GM21825 (cell line): Measurements from ENCODE around the gene TDRD3.

ENCODE experiments used
- ATAC-seq: cut with Tn5 transposase; IDR thresholded peaks from one replicate; pipeline ENCODE4 v1.9.1; 2021; ENCODE audit warnings: mild to moderate bottlenecking, moderate library complexity; ENCODE audit not compliant: unreplicated experiment

Gene TDRD3

GRCh38 chr13:60572003-60572798 lies 175.2 kb downstream of the TDRD3 start:
- ATAC-seq: no peak

- no peak for ATAC-seq
Observed at GRCh38 chr13:60572855-60573254, 175.8 kb downstream of the TDRD3 start.

GRCh38 chr13:60574735-60575134 lies 177.7 kb downstream of the TDRD3 start:
- no peak for ATAC-seq

GRCh38 chr13:60575142-60575541 lies 178.1 kb downstream of the TDRD3 start:
- no peak for ATAC-seq

GRCh38 chr13:60577761-60578160 lies 180.7 kb downstream of the TDRD3 start:
- ATAC-seq: no peak

- no peak for ATAC-seq
Observed at GRCh38 chr13:60583196-60583888, 186.3 kb downstream of the TDRD3 start.

GRCh38 chr13:60583911-60584753 lies 187.1 kb downstream of the TDRD3 start:
- ATAC-seq: no peak

- no peak for ATAC-seq
Observed at GRCh38 chr13:60584976-60585375, 188.0 kb downstream of the TDRD3 start.

GRCh38 chr13:60590800-60591747 lies 194.1 kb downstream of the TDRD3 start:
- peak; percentile 63 for ATAC-seq

GRCh38 chr13:60603049-60603448 lies 206.0 kb downstream of the TDRD3 start:
- no peak for ATAC-seq

GRCh38 chr13:60604058-60604457 lies 207.0 kb downstream of the TDRD3 start:
- ATAC-seq: no peak

- ATAC-seq: no peak
Observed at GRCh38 chr13:60608954-60609353, 211.9 kb downstream of the TDRD3 start.

GRCh38 chr13:60611523-60611922 lies 214.5 kb downstream of the TDRD3 start:
- ATAC-seq: no peak

- no peak for ATAC-seq
Observed at GRCh38 chr13:60612593-60612992, 215.6 kb downstream of the TDRD3 start.

GRCh38 chr13:60613080-60613479 lies 216.1 kb downstream of the TDRD3 start:
- no peak for ATAC-seq

GRCh38 chr13:60617991-60618733 lies 221.1 kb downstream of the TDRD3 start:
- no peak for ATAC-seq

- ATAC-seq: no peak
Observed at GRCh38 chr13:60619461-60619860, 222.4 kb downstream of the TDRD3 start.

GRCh38 chr13:60620611-60621395 lies 223.8 kb downstream of the TDRD3 start:
- no peak for ATAC-seq

- ATAC-seq: no peak
Observed at GRCh38 chr13:60623151-60623550, 226.1 kb downstream of the TDRD3 start.
